ENCODE data around the gene CYP46A1. TPM values are rescaled to one million over a fixed set of nuclear protein-coding genes. Genes with fewer than 3 reads are reported as not detected.
A peak's percentile ranks its signal among the peaks of the same experiment; 100 is the strongest.

Gene CYP46A1
- total RNA-seq, 1 experiment from 2014 or later = 0.59 TPM

DNA sequence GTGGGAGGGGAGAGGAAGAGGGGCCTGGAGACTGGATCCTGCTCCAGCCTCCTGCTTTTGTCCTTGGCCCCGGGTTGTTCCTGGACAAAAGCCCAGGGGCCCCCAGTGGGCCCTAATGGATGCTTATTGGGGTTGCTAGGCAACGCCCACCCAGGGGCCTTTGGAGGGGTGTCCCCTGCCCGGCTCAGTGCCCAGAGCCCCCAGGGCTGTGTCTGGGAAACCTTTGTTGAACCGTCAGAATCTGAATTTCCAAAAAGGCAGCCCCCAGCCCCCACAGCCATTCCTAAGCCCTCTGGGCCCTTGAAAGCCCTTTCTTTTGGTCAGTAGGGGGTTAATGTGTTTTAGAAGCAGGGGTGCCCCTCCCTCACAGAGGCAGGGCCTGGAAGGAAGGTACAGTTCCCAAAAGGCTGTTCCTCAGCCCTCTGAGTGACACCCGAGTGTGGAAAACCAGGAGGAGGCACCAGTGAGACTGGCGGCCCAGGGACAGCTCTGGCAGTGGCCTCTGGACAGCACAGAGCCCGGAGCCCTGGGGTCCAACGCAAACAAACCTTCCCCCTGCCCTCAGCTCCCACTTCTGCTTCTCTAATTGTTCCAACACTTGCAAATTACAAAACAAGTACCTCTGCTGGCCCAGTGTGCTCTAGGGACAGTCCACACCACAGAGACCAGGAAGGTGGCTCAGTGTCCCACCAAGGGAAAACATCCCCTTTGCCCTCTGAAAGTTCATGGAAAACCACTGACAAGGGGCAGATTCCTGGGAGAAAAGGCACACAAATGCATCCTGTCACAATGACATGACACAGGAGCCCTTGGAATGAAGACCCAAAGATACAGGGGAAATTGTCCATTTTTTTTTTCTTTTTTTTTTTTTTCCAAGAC is 19.8 kb upstream of the CYP46A1 start:
- Histone ChIP-seq H3K79me1 (ENCODE audit: insufficient read depth, low read depth, low read length, poor library complexity, severe bottlenecking) (no peaks in the 10 kb centered on the region), H3K4me2 (ENCODE audit: insufficient read depth, insufficient read length, low read length) (no peak overlapping the region), H3K27me3 (ENCODE audit: insufficient read depth, low read length) (no peaks in the 10 kb centered on the region), H2BK15ac (ENCODE audit: low read depth, low read length) (no peak overlapping the region), H3K56ac (ENCODE audit: insufficient read length, low read depth, low read length) (no peak overlapping the region), H4K8ac (replicated peaks; ENCODE audit: insufficient read length, low read depth, low read length) (no peak overlapping the region), H2BK12ac (ENCODE audit: insufficient read length, low read depth, low read length) (no peak overlapping the region), H3K79me2 (ENCODE audit: insufficient read depth, low read length) (no peaks in the 10 kb centered on the region), H2BK120ac (ENCODE audit: low read depth, low read length, poor library complexity, severe bottlenecking) (no peak overlapping the region), H3K27ac (ENCODE audit: insufficient read length, low read depth, low read length) (no peak overlapping the region), H3K14ac (ENCODE audit: insufficient read depth, low read length) (peak overlapping the region; percentile 71), H4K91ac (ENCODE audit: insufficient read length, low read depth, low read length) (no peak overlapping the region), H2BK5ac (ENCODE audit: insufficient read length, low read length) (no peak overlapping the region), H2BK20ac (ENCODE audit: low read depth, low read length, poor library complexity, severe bottlenecking) (no peak overlapping the region), H3K9me3 (ENCODE audit: control insufficient read depth, low read depth, low read length) (no peaks in the 10 kb centered on the region), H3K23me2 (ENCODE audit: insufficient read length, low read depth, low read length, poor library complexity, severe bottlenecking) (no peaks in the 10 kb centered on the region), H2AFZ (ENCODE audit: low read length) (no peak overlapping the region), H3K9ac (ENCODE audit: extremely low read depth, insufficient read length, low read length) (no peak overlapping the region), H3K4ac (ENCODE audit: low read depth, low read length) (no peak overlapping the region), H3K18ac (ENCODE audit: insufficient read length, low read depth, low read length) (peak overlapping the region; percentile 19), H4K20me1 (ENCODE audit: control insufficient read depth, insufficient read depth, insufficient read length) (no peaks in the 10 kb centered on the region), H3K23ac (ENCODE audit: insufficient read length, low read depth, low read length) (no peak overlapping the region), H4K5ac (ENCODE audit: insufficient read length, low read depth, low read length) (no peak overlapping the region), H2AK5ac (ENCODE audit: insufficient read length, low read length) (no peak overlapping the region), H3T11ph (ENCODE audit: low read length) (no peak overlapping the region), H3K4me1 (ENCODE audit: insufficient read depth, low read length) (peaks cover 11% of the 10 kb centered on the region)
- peaks cover 23% of the 10 kb centered on the region for H3K27me3 Mint-ChIP-seq (ENCODE audit: low read depth)
- TF ChIP-seq CTCF (conservative IDR thresholded peaks at IDR 0.05) = peak; percentile 38; the same call in 2 of the 3 replicates
- peaks cover 59 to 75% of the 10 kb centered on the region in 2 experiments for H3K4me1 Mint-ChIP-seq
- peak overlapping the region; percentile 89 to 95 (median 93); a peak in 6 of 7 replicates for H3K27ac Mint-ChIP-seq
- peak overlapping the region; percentile 8 to 20; a peak in 4 of 5 replicates for H3K4me3 Mint-ChIP-seq
- DNase-seq = peak; percentile 85
- no CpG with 5 or more reads among the region's 8 CpGs for WGBS (ENCODE audit: extremely low coverage, insufficient read length, low lambda C conversion rate)
- H3K36me3 Mint-ChIP-seq (ENCODE audit: insufficient read depth in 1 of 3, low read depth in 3 of 3) = peaks cover 0 to 12% (median 10%) of the 10 kb centered on the region in 3 experiments; a peak in 5 of 7 replicates
- H3K9me3 Mint-ChIP-seq = no peaks in the 10 kb centered on the region

Measured in H9 (cell line).